SJCRH30 (cell line): ENCODE results near the gene BBS7. TPM values are rescaled to one million over a fixed set of nuclear protein-coding genes. Genes with fewer than 3 reads are reported as not detected.

Source experiments
- DNase-seq, 2 experiments: peaks; one replicate each; pipeline ENCODE4 v3.0.0-alpha.2; 2015 to 2020
- H3K27ac ChIP-seq: fragments of 250-450 bp; sonication (Bioruptor Pico); 2 replicates; pipeline ENCODE4 v1.5.1; 2020; ENCODE audit warnings: mild to moderate bottlenecking, moderate library complexity
- H3K27me3 ChIP-seq: fragments of 250-450 bp; sonication (Bioruptor Pico); 2 replicates; pipeline ENCODE4 v1.5.1; 2020; ENCODE audit warnings: mild to moderate bottlenecking, moderate library complexity
- H3K36me3 ChIP-seq: fragments of 250-450 bp; sonication (Bioruptor Pico); 2 replicates; pipeline ENCODE4 v1.5.1; 2020; ENCODE audit warnings: mild to moderate bottlenecking, moderate library complexity
- H3K4me1 ChIP-seq: fragments of 250-450 bp; sonication (Bioruptor Pico); 2 replicates; pipeline ENCODE4 v1.5.1; 2020; ENCODE audit warnings: mild to moderate bottlenecking, moderate library complexity
- H3K4me3 ChIP-seq: fragments of 250-450 bp; sonication (Bioruptor Pico); 2 replicates; pipeline ENCODE4 v1.5.1; 2020; ENCODE audit warnings: mild to moderate bottlenecking, moderate library complexity
- H3K9me3 ChIP-seq: fragments of 250-450 bp; sonication (Bioruptor Pico); replicated peaks from 2 replicates; pipeline ENCODE4 v1.5.1; 2020; ENCODE audit warnings: mild to moderate bottlenecking, moderate library complexity
- total RNA-seq: library from RNA; depleted of rRNA; stranded (reverse); fragments of >200 nt; shearing (Covaris generic); gene quantifications from 2 replicates; pipeline ENCODE4 v1.2.3, GENCODE V29; 2014

BBS7 gene
- total RNA-seq, 1 experiment from 2014 or later: 22.3 TPM

DNA sequence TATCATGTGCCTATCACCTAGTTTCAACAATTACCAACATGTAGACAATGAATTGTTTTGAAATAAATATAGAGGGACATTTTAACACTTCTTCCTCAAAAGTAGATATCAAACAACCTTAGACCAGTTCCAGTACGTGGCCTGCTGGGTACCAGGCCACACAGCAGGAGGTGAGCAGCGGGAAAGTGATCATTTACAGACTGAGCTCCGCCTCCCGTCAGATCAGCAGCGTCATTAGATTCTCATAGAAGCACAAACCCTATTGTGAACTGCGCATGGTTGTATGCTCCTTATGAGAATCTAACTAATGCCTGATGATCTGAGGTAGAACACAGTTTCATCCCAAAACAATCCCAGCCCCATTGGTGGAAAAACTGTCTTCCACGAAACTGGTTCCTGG lies 6.5 kb downstream of the BBS7 start:
- H3K4me1 ChIP-seq: no peaks in the 10 kb centered on the region
- H3K9me3 ChIP-seq: no peaks in the 10 kb centered on the region
- H3K27ac ChIP-seq: no peak overlapping the region
- DNase-seq: no peak
- H3K27me3 ChIP-seq: no peaks in the 10 kb centered on the region
- H3K36me3 ChIP-seq: peaks cover 34% of the 10 kb centered on the region
- no peak overlapping the region for H3K4me3 ChIP-seq

DNA sequence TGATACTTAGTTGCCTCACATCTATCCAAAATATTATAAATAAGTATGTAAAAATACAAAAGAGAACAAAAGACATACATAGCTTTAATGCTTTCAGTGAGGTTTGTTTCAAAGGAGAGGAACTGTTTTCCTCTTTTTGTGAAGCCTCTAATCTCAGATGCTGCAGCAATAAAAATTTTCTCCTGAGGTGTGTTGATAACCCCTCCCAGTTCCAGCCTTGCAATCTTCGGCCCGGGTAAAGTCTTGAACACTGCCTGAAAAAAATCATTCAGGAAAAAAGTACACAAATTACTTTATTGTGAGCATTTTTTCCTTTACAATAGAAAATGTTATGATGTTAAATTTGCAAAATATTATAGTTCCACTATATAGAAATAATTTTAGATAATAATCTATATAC lies 8.8 kb downstream of the BBS7 start:
- Histone ChIP-seq H3K27ac (no peak overlapping the region), H3K27me3 (no peaks in the 10 kb centered on the region), H3K4me3 (no peak overlapping the region), H3K36me3 (peaks cover 38% of the 10 kb centered on the region), H3K4me1 (no peaks in the 10 kb centered on the region), H3K9me3 (no peaks in the 10 kb centered on the region)
- no peak for DNase-seq

DNA sequence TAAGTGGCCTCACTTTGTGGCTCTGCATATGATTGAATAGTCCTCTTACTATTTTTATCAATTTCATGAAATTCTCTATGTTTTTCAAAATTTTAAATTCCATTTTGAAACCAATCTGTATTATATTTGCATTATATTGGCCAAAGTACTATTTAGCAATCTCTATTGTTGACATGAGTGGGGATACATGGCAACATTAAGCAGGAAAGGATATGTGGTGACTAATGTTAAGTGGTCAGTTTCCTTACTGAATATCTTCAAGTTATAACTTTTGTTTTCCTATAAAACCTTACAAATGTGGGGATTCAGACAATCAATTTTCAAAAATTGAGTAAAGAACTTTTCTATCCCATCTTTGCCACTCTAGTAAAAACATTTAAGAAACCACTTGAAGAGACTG lies 10.2 kb downstream of the BBS7 start:
- Histone ChIP-seq H3K27ac (no peak overlapping the region), H3K36me3 (peaks cover 35% of the 10 kb centered on the region), H3K27me3 (no peaks in the 10 kb centered on the region), H3K4me1 (no peaks in the 10 kb centered on the region), H3K9me3 (no peaks in the 10 kb centered on the region), H3K4me3 (no peak overlapping the region)
- DNase-seq: no peak

DNA sequence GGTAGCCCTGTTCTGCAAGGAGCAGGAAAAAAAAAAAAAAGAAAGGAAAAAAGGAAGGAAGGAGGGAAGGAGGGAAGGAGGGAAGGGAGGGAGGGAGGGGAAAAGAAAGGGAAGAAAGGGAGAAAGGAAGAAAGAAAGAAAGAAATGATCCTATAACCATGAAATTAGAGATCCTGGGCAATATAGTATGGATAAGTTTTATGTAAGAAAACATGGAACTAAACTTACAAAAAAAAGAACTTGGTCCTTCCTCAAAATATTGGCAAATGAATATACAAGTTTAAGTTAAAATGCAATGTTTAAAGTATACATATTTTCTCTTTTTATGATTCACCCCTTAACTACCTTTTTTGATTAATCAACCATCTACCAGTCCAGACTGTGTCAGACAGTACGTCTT lies 18.9 kb downstream of the BBS7 start:
- H3K4me1 ChIP-seq: no peaks in the 10 kb centered on the region
- no peak overlapping the region for H3K27ac ChIP-seq
- H3K36me3 ChIP-seq: peaks cover 17% of the 10 kb centered on the region
- H3K27me3 ChIP-seq: no peaks in the 10 kb centered on the region
- no peak for DNase-seq
- H3K4me3 ChIP-seq: no peak overlapping the region
- no peaks in the 10 kb centered on the region for H3K9me3 ChIP-seq

DNA sequence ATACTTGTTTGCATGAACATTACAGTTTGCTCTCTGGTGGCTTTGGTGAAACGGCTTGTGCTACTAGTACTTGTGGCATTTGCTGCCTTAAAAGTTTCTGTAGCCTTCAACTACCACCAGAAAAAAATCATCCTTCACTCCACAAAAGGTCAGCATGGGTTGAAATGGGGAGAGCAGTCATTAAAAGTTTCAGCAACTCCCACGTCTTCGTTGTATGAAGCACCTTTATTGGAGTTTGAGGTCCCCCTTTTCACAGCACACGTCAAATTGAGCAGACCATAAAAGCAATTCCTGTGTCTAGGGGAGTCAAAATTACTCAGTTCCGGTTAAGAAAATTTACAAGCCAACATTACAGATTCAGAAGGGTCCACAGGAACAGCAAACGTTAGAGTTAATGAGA lies 23.6 kb downstream of the BBS7 start:
- Histone ChIP-seq H3K9me3 (no peaks in the 10 kb centered on the region), H3K4me3 (no peak overlapping the region), H3K27me3 (no peaks in the 10 kb centered on the region), H3K36me3 (peaks cover 25% of the 10 kb centered on the region), H3K27ac (no peak overlapping the region), H3K4me1 (no peaks in the 10 kb centered on the region)
- DNase-seq: no peak

DNA sequence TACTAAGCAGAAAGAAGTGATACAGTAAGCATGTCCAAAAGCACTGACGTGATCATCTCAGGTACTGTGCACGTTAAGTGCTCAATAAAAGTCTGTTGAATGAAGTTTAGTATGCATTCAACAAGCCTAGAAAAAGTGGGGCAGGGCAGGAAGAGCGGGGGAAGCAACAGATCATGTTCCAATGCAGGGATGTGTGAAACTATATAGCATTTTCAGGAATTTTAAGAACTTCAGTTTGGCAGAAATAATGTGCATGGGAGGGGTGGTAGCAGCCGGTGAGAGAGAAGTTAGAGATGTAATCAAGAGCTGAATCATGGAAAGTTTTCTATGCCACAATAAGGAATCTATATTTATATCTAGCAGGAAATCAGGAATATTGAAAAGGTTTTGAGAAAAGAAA lies 27.4 kb downstream of the BBS7 start:
- no peak for DNase-seq
- H3K9me3 ChIP-seq: no peaks in the 10 kb centered on the region
- H3K27me3 ChIP-seq: no peaks in the 10 kb centered on the region

DNA sequence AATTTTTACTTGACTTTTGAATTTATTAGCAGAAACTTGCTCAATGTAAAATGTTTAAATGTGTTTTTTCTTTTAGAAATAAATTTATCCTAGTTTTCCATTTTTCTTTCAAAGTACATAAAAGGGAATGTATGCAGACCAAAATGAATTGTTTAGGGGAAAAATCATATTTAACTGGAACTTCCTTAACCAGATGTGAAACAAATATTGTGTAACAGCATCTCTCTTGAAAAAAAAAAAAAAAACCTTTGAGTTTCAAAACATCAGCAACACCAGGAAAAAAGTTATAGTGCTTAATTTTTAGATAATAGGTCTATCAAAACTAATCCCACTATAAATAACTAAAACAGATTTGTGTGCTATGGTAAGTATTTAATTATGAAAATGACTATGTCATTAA lies 32.1 kb downstream of the BBS7 start:
- H3K4me3 ChIP-seq: no peak overlapping the region
- H3K4me1 ChIP-seq: no peaks in the 10 kb centered on the region
- H3K9me3 ChIP-seq: no peaks in the 10 kb centered on the region
- no peak overlapping the region for H3K27ac ChIP-seq
- no peaks in the 10 kb centered on the region for H3K27me3 ChIP-seq
- peaks cover 22% of the 10 kb centered on the region; the same call in 1 of the 2 replicates for H3K36me3 ChIP-seq
- DNase-seq: no peak

More for the DNA sequence above, 27.4 kb downstream of the BBS7 start:
- H3K4me3 ChIP-seq: no peak overlapping the region
- H3K4me1 ChIP-seq: no peaks in the 10 kb centered on the region
- peaks cover 28% of the 10 kb centered on the region for H3K36me3 ChIP-seq
- H3K27ac ChIP-seq: no peak overlapping the region

DNA sequence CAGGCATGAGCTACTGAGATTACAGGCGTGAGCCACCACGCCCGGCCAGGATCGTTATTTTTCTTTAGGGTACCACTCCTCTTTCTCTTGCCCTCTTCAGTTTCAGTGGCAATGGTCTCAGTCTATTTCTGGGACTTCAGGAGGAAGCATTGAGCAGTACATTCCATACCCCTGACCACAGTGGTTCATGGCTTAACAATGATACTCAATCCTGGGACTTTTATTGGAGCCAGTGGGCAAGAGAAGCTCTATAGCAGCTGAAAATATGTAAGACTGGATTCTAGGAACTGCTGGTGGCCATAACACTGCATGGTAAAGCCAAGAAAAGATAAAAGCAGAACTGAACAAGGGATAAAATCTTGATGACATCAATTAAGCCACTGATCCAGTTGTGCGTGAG lies 40.8 kb downstream of the BBS7 start:
- DNase-seq: no peak
- H3K9me3 ChIP-seq: no peaks in the 10 kb centered on the region
- no peaks in the 10 kb centered on the region for H3K4me1 ChIP-seq
- H3K27ac ChIP-seq: no peak overlapping the region
- no peak overlapping the region for H3K4me3 ChIP-seq
- H3K27me3 ChIP-seq: no peaks in the 10 kb centered on the region
- peaks cover 11% of the 10 kb centered on the region for H3K36me3 ChIP-seq

DNA sequence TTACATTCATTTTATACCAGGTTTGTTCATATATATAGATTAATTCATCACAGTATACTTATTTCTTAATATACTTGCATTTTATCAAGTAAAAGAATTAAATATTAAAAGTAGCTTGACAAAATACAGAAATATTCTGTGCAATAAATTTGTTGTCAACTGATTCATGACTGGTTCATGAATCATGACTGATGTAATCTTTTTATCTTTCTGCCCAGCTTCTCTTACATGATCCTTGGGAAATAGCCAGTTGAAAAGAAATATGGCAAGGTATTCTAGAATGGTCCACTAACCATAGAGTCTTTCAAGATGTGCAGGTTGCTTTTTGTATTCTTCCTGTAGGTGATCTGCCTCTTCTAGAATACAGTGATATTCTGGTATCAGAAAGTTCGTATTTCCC lies 42.4 kb downstream of the BBS7 start:
- no peak for DNase-seq
- Histone ChIP-seq H3K9me3 (no peaks in the 10 kb centered on the region), H3K27me3 (no peaks in the 10 kb centered on the region), H3K4me3 (no peak overlapping the region), H3K4me1 (no peaks in the 10 kb centered on the region), H3K27ac (no peak overlapping the region), H3K36me3 (peaks cover 5% of the 10 kb centered on the region)

DNA sequence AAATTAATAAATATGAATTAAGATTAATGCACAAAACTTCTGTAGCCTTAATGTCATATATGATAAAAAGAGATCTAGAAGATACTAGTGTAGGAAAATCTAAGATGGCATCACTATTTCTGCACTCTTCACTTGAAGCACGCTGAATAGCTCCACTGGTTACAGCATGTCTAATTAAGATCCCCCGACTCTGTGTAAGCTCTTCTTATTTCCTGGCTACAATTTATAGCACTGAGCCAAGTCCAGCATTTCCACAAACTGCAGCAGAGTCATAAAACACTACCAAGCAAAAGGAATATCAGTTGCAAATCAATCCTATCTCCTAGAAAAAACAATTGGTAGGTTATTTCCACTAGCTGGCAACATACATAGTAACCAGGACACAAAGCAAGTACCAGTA lies 45.3 kb downstream of the BBS7 start:
- no peak for DNase-seq
- no peaks in the 10 kb centered on the region for H3K9me3 ChIP-seq
- H3K36me3 ChIP-seq: peaks cover 31% of the 10 kb centered on the region
- H3K4me1 ChIP-seq: no peaks in the 10 kb centered on the region
- no peak overlapping the region for H3K27ac ChIP-seq
- H3K27me3 ChIP-seq: no peaks in the 10 kb centered on the region
- H3K4me3 ChIP-seq: no peak overlapping the region

DNA sequence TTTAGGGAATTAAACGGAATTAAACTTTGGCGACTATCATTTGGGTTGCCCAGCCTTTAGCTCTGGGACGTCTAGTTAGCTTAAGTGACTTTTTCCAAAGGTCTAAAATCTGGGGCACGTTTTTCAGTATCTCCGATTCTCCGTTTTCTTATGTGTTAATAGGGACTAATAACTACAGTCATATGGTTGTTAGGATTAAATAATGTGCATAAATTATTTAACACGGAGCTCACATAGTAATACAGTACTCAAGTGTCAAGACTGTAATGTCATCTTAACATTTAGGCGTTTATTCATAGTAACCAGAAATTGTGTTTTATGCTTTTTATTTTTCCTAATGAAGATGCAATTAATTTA lies 46.1 kb downstream of the BBS7 start:
- no peaks in the 10 kb centered on the region for H3K9me3 ChIP-seq
- peak overlapping the region; percentile 81 for H3K4me3 ChIP-seq
- H3K36me3 ChIP-seq: peaks cover 39% of the 10 kb centered on the region
- H3K4me1 ChIP-seq: no peaks in the 10 kb centered on the region
- no peaks in the 10 kb centered on the region for H3K27me3 ChIP-seq
- H3K27ac ChIP-seq: peak overlapping the region; percentile 89
- DNase-seq: no peak

DNA sequence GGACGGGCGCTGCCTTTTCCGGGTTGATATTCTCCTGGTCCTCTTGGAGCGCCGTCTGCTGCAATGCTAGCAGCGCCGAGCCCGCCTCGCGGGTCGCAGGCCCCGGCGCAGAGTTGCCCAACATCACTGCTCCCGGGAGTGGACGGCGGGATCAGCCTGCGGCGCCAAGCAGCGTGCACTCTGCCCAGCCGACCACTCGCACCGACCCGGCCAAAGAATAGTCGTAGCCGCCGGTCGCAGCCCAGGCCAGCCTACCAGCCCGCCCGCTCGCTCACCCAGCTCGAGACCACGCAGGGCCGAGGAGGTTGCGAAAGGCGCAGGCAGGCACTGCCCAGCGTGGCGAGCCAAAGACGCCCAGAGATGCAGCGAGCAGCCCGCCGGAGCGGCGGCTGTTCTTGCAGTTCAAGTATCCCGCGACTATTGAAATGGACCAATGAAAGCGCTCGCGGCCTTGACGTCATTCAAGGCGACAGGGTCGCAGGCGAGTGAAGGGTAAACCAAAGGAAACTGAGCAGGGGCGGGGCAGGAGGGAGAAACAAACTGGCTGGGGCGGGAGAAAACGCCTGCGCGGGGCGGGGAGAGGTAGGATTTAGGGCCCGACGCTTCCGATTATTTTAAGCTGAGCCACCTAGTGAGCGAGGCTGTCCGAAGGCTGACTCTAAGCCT lies 46.6 kb downstream of the BBS7 start, which contains the start of gene CCNA2:
Gene CCNA2, minus strand, starts transcription at position 379 of the 666 bp plus-strand sequence. Its CDS starts 255 bp downstream, at position 124.
- Histone ChIP-seq H3K36me3 (peaks cover 44% of the 10 kb centered on the region), H3K9me3 (no peaks in the 10 kb centered on the region), H3K27ac (peak within 1 kb of the TSS; percentile 89), H3K4me1 (no peaks in the 10 kb centered on the region), H3K4me3 (peak within 1 kb of the TSS; percentile 81), H3K27me3 (no peaks in the 10 kb centered on the region)
- DNase-seq: peak; percentile 98 to 99

DNA sequence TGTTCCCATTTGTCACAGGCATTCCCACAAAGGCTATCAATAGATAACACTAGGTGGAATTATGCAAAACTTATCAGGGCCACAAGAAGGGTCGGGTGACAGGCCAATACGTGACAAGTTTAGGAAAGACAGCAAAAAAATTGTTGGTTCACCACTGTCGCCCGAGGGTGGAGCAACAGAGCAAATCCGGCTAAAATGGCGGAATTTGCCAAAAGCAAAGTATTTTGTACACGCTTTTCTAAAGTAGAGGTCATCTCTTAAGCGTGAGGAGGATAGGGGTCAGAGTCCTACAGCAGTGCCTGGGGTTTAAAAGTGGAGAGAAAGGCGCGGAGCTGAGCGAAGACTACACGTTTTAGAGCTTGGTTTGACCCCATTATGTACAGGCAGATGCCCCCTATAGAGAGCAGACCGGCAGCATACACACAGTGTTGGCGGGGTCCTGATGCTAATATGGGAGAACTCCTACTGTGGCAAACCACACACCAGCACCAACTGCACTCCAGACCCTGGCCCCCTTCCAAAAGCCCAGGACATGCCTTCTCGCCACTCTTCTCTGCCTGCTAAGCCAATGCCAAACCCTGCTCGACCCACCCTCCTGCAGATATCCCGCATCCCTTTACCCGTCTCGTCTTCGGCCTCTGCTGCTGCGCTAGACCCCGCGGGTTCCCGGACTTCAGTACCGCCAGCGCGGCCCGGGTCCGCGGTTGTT lies 47.3 kb downstream of the BBS7 start:
- H3K4me1 ChIP-seq: no peaks in the 10 kb centered on the region
- no peaks in the 10 kb centered on the region for H3K27me3 ChIP-seq
- H3K36me3 ChIP-seq: peaks cover 51% of the 10 kb centered on the region
- peak; percentile 81 for DNase-seq
- no peaks in the 10 kb centered on the region for H3K9me3 ChIP-seq
- H3K4me3 ChIP-seq: peak overlapping the region; percentile 81
- peak overlapping the region; percentile 89 for H3K27ac ChIP-seq

DNA sequence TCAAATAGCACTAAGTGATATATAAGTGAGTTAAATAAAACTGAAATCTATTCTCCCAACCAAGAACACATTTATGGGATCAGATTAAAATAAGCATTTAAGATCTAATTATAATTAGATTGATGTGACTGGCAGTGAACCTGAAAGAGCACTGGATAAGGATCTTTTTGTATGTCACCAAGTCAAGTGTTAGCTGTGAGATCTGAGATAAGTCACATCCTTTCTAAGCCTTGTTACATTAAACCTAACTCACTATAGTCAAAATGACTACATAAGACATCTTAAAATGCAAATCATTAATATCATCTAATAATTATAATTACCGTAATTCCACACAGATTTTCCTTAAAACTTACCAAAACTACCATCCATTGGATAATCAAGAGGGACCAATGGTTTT lies 48.2 kb downstream of the BBS7 start:
- no peak overlapping the region for H3K27ac ChIP-seq
- no peak for DNase-seq
- peak overlapping the region; percentile 81 for H3K4me3 ChIP-seq
- H3K4me1 ChIP-seq: no peaks in the 10 kb centered on the region
- no peaks in the 10 kb centered on the region for H3K27me3 ChIP-seq
- H3K36me3 ChIP-seq: peaks cover 57% of the 10 kb centered on the region
- H3K9me3 ChIP-seq: no peaks in the 10 kb centered on the region

DNA sequence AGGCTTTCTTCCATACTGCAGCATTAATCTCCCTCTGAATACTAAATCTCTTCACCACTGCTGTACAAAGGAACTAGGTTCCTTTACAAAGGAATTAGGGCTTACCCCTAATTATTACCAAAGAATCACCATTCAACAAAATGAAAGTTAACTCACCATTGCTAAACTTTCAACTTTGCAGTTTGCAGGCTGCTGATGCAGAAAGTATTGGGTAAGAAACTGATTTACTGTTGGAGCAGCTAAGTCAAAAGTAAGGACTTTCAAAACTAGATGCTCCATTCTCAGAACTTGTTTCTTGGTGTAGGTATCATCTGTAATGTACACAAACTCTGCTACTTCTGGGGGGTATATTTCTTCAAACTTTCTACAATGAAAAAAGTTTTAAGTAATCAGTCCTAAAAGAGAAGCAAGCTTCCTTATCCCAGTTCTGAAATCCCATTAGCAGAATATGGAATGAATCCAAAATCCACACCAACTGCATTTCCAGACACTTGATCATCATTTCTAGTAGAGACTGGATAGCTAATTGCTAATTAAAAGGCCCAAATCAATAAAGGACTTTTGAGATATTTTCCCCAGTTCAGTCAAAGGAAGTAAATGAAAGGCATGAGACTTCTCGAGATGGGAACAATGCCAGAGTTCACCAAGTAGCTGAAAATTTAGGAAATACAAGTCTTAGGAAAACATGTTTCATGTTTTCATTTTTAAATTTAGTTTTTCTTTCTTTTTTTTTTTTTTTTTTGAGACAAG lies 50.9 kb downstream of the BBS7 start:
- Histone ChIP-seq H3K9me3 (no peaks in the 10 kb centered on the region), H3K27ac (no peak overlapping the region), H3K36me3 (peaks cover 82% of the 10 kb centered on the region), H3K27me3 (no peaks in the 10 kb centered on the region), H3K4me3 (no peak overlapping the region), H3K4me1 (no peaks in the 10 kb centered on the region)
- no peak for DNase-seq
